GM21528 (cell line): ENCODE results near the gene SPATA46.

ENCODE experiments used
- ATAC-seq: cut with Tn5 transposase; IDR thresholded peaks from one replicate; pipeline ENCODE4 v1.9.1; 2021; ENCODE audit warnings: mild to moderate bottlenecking, moderate library complexity; ENCODE audit not compliant: unreplicated experiment, low FRiP score

SPATA46 gene

DNA sequence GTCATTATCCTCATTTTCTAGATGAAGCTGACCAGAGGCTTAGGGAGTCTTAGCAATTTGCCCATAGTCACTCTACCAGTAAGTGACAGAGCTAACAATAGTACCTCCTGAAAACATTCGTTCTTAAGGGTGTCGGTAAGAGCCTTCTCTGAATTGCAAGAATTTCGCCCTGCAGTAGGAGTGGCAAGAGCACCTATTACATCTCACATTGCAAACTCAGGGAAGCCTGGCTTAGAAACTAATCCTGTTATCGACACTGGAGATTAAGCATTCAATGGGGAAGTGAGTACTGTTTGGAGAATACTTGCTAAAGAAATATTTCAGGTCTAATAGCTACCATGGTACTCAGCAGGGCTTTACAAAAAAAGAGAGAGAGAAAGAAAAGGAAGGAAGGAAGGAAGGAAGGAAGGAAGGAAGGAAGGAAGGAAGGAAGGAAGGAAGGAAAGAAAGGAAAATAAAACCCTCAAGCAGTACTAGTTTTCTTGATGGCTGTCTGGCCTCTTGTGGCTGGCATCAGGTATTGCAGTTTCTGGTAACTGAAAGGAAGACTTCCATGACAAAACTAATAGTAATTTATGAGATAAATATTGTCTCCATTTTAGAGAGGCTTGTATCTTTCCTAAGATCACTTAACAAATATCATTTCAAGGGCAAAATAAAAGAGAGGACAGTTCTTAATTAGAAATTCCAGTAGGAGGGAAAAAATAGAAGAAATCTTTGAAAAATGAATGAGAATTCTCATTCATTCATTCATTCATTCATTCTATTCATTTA is 15.3 kb upstream of the SPATA46 start:
- no peak for ATAC-seq

DNA sequence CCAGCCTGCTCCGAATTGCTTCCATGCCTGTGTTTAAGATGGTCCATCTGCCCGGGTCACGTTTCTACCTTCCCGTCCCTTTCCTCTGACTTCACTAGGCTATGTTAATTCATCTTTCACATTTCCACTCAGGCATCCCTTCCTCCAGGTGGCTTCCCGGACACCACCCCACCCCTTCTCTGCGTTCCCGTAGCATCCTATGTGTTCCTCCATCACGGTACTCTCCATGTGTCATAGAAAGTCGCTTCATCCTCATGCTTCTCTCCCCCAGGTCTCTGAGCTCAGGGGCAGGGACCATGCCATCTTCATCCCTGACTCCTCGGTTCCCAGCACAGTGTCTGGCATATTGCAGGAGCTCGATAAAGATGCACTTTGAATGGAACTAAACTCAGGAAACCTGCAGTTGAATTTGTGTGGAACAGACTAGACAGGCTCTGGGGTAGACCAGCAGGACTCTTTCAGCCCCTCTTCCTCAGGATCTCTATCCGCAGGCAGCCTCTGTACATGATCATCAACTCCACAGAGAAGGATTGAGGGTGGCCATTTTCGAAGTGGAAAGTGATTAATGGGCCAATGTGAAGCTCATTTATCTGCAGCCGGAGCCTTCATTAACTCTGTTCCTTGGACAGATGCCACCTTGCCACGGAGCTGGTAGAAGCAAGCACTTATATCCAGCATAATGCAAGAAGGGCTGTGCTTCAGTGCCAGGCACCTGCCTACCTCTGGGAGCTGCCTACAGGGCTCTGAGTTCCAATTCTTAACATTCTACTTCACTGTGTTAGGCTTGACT is 13.9 kb upstream of the SPATA46 start:
- no peak for ATAC-seq

DNA sequence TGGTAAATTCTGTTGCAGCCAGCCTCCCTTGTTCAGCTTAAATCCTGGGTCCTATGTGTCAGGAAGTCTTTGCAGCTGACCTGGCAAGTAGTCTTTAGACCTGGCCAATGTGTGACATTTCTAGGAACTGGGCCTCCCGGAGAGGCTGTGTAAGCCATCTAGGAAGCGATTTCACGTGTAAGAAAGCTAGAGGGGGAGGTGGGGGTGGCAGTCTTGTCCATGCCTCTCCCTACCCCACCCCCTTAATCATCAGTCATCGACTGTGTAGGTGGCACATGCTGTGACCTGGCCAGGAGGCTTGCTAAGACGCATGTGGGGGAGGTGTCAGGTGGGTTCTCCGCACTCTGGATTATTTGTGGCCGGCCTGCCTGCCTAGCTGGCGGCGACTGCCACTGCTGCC is 13.3 kb upstream of the SPATA46 start:
- no peak for ATAC-seq

DNA sequence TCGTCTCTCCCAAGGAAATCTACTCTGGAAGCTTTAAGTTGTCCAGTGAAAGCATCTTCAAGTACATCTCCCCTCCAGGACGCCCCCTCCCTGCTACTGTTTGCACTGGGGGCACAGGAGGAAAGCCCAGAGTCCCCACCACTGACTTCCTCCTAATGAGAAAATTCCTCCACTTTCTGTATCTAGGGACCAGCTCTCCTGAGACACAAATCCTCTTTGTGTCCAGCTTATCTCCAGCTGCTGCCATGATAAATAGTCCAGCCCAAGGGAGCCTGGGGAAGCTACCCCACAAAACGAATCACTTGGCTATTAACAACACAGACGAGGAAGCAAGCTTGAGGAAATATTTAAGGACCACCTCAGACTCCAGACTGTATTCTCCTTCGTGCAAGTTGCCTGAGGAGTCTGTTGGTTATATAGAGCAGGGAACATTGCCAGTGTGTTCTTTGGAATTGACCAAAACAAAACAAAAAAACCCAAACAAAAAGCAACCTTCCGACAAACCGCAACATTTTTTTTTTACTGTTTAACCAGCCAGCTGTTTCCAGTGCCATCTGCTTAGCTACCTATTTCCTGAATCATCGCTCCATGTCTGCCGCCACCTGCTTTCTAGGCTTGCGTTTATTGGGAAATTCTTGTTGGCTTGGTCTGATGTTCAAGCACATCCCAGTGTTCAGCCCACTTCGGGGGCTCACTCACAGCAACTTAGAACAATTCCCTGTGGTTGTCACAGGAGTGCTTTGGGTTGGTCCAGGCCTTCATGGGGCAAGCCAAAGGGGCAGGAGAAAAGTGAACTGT is 12.6 kb upstream of the SPATA46 start:
- ATAC-seq, result no peak

DNA sequence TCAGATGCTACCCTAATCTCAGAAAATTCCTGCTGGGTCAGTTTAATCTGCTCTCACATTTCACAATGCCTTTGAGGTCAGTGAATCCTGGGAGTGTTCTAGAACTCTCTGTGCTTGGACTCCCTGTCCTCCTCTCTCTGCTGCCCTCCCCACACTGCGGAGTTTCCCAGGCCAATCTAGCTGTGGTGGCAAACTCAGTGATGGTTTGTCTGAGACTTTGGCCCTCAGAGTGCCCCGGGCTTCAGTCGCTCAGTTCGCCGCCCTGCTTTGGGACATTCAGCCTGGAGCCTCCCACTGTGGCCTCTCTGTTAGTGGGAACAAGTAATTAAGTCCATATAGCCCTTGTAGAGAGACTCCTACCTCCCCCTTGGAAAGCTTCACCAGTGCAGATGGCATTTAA is 12.0 kb upstream of the SPATA46 start:
- ATAC-seq, result no peak

DNA sequence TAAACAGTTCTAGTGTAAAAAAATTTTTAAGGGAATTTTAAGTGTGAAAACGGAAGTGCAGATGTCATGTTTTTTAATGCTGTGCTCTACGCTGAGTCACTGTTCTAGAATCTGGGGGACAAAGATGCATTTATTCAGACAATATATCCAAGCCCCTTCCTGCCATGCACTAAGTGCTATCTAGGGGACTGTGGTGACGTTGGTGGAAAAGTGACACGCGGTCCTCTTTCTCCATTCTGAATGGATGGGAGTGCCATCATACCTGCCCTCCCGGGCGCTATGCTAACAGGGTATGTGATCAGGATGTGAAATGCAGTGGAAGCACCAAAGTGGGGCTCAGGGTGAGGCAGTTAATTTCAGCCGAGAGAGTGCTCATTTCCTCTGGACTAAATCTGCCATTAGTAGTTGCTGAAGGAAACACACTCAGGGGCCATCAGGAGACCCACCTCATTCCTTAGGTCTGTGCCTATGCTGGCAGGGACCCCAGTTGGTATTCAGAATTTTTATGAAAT is 11.5 kb upstream of the SPATA46 start:
- no peak for ATAC-seq

DNA sequence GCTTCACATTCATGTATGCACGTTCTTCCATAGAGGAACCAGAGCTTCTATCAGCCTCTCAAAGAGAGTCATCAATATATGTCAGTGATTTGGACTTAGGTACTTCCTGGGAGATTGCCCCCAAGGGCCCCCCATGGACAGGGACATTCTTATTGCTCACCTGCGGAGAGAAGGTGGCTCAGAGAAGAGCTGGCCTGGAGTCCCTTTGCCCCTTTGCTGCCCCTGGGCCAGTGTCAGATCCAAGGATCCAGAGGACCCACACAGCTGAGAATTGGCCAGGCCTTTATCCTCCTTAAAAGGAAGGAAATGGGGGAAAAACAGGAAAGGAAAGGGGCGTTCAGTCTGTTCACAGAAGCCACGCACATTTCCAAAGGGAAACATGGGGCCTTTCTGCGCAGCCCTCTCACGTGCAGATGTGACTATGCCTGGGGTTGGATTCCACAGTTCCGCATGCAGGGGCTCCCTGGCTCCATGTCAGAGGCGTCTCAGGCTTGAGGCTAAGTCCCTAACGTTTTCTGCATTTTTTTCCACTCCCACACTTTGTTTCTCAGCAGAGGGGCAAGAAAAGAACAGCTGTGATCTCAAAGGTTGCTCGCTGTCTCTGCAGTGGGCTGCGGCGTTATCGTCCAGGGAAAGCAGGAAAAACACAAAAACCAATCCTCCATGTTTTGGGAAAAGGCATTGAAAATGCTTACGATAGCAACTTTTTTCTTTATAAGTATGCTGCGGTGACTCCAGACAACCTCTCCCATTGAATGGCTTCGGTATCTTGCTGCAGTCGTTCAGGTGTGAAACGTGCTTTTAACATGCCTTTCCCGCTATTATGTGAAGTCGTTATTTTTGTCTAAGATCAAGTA is 10.8 kb upstream of the SPATA46 start:
- no peak for ATAC-seq

DNA sequence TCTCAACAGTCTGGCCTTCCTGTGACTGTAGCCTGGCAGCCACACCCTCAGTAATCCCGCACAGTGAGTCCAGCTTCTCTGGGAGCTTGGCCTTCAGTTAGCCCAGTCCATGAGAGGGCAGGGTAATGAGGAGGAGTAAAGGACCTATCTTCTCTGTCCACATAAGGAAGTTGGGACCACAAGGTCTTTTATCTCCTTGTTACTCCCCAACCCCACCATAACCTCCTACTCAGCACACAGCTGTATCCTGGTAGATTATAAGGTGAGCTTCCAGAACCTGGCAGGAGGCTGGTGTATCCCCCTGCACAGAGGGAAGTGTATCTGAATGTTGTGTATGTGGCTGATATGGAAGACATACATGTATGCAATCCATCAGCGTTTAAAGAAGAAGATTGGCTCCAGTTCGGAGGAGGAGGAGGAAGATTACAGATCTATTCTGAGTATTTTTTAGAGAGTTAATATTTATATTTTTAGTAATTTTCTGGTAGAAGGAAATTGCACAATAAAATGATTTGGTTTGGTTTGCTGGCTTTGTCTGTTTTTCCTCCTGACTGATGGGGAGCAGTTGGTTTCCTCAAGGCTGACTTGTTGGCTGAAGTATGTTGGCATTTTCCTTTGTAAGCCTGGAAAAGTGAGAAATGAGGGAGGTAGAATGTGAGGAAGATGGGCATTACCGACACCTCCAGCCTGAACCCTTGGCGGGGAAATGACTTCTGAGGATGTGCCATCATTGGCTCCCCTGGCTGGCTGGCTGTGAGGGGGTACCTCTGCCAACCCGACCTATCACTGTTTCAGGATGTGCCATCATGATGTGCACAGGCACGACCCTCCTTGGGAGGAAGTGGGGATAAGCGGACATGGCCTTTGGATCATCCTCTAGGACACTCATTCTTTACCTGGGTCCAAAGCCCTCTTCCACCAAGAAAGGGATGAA is 9.9 kb upstream of the SPATA46 start:
- ATAC-seq, result no peak

DNA sequence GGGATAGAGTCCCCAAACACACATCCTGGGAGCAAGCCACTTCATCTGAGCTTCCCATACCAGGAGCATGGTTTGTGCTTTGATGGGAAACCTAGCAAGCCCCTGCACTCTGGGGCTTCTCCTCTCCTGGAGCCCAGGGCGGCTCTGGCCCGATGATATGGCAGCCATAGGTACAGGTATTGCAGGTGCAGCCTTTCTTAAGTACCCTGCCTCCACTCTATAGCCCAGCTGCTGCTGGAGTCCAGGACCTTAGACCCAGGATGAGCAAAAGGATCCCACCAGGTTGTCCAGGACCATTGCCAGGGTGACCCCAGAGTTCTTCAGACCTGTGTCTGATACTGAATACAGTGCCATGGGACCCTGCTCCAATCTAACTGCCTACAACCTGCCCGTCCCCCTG is 9.0 kb upstream of the SPATA46 start:
- ATAC-seq, result no peak

DNA sequence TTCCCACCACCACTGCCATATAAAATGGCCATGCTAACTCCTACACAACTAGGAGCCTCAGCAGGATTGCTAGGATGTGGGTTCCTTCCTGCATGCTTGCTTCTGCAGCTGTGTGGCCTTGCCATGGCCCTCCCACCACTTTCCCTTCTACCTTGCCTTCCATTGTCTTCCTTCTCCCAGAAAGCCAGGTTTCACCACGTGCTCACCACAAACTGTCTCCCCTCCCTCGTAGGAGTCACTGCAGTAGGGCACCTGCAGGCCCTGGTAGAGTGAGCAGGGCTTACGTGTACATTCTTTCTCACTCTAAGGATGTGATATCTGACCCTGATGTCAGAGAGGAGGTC is 8.6 kb upstream of the SPATA46 start:
- ATAC-seq, result no peak

DNA sequence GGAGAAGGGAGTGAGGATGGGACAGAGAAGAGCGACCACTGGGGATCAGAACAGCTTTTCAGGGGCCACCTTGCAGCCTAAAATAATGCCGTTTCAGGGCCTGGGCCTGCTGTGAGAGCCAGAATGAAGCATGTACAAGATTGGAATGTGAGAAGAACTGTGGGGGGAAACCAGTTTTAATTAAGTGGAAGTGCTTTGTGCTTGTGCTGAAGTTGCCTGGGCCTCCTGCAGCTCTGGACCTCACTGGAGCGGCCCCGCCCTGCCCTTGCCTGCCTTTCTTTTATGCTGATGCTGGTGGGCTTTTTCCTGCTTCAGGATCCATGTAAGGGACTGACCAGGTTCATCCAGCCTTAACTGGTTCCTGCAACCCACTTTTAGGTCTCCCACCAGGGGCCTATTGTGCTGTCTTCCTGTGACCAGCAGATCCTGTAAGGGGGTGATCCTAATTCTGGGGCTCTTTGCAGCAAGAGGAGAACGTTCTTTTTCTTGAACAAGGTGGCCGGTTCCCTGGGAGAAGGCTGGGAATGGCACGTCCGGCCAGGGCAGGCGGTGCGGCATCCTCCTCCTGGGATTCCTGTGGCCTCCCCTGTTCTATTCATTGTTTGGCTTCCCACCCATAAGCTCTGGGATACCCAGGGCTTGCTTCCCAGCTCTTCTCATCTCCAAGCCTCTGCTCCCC is 8.1 kb upstream of the SPATA46 start:
- no peak for ATAC-seq

DNA sequence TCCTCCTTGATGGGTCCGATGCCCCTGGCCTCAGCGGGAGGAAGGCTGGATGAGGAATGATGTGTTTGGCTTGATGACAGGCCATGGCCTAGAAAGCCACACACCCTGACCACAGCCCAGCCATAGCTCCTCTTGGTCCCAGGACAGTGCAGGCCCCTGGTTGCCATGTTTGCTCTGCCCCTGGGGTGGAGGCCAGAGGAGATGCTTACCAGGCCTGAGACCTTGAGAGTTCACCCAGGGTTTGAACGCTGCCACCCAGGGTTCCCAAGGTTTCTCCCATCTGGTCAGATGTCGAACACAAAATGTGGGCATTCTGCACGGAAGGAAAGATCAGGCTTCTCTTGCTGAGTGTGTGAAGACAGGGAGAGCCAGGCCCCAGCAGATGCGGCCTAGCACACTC is 7.5 kb upstream of the SPATA46 start:
- no peak for ATAC-seq

DNA sequence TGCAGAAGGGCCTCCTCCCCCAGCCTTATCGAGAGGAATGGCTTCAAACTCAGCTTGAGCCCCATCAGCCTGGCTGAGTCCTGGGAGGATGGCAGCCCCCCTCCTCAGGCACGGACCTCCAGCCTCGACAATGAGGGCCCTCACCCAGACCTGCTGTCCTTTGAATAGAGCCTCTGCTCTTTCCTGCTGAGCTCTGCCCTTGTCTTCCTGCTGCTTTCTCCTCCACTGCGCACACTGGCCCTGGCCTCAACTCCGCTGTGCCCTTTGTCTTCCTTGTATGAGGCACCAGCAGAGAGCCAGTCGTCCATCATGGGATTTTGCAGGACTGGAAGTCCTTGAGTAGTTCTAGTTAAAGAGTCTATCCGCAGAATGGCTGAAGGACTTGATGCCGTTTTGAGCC is 6.9 kb upstream of the SPATA46 start:
- no peak for ATAC-seq

DNA sequence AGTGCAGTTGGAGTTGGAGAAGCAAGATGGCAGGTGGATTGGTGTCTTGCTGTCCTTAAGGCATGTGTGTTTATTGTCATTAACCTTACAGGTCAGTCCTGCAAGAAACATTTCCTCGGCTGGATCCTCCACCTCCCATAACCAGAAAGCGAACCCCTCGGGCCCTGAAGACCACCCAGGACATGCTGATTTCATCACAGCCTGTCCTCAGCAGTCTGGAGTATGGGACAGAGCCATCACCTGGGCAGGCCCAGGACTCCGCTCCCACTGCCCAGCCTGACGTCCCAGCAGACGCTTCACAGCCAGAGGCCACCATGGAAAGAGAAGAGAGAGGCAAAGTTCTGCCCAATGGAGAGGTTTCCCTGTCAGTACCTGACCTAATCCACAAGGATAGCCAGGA is 6.4 kb upstream of the SPATA46 start:
- no peak for ATAC-seq

DNA sequence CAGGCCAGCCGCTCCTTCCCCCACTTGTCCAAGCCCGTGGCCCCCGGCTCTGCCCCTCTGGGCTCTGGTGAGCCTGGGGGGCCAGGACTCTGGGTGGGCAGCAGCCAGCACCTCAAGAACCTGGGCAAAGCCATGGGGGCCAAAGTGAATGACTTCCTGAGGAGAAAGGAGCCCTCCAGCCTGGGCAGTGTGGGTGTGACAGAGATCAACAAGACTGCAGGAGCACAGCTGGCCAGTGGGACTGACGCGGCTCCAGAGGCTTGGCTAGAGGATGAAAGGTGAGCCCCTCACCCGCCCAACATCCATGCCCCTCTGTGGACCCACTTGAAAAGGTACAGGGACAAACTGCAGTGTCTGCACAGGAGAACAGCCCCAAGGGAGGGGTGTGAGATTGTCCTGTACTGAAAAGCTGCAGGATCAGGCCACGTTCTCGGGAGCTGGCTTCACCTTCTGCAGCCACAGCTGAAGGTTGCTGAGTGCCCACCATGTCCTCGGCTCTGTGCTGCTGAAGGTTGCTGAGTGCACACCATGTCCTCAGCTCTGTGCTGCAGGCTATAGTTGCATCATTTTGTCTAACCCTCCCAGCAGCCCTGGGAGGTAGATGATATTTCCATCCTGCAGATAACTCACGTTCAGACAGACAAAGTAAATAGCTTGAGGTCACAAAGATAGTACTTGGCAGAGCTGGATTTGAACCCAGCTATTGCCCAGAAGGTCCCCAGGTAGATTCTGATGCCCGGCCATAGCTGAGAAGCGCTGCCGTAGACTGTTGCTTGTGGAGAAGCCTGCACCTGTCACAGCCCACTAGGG is 5.5 kb upstream of the SPATA46 start:
- no peak for ATAC-seq

DNA sequence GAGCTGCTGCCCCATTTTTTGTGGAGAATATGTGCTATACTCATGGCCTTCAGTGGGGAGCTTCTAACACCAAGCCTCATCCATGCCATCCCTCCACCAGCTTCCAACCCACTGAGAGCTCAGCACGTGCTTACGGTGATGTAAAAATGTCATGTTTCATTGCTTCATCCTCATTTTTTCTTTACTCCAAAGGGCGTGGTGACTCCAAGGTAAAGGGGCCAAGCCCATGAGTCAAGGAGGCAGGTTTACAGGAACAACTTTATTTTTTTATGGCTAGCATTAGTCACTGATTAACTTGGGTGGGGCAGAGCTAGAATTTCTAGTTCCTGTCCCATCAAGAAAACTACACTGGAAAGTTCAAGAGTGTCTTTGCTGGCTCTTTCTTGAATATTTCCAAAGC is 4.7 kb upstream of the SPATA46 start, which contains the start of gene C1orf226:
Gene C1orf226, plus strand, starts transcription at position 346 of the 400 bp plus-strand sequence. CDS start 174 bp downstream, outside the sequence.
- ATAC-seq, result no peak

DNA sequence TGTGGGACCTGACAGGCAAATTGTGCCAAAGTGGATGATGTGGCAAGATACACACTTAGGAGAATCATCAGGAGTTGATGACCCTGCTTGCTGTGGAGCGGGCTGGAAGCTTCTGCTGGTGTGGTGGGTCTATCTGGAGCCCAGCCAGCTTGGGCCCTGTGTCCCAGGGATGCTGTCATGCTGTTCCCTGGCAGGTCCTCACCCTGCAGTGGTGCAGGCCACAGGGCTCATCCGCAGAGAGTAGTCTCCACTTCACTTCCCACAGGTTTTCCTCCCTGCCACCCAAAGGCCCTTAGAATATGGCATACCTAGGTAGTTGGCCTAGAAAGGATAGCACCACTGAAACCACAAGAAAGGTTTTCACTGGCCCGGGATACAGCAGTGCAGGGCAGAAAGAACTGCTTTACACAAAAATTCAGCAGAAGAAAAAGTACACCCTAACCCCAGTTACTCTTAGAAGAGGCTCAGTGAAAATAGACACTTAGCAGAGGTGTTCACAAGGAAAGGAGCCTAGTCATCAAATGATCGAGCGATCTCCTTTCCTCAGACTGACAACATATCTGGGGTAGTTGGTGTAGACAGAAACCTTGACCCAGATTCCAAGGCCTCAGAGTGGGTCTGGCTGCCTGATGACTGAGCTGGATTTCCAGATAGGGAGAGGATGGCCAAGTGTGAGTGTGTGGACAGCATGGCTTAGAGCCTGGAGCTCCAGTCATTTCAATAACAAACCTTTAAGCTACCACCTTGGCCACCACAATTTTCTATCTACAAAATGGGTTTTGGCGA is 3.6 kb upstream of the SPATA46 start:
- no peak for ATAC-seq
